HG02678 (cell line): ENCODE data around the gene PRSS33.

Experiments used
- ATAC-seq: cut with Tn5 transposase; IDR thresholded peaks from one replicate; pipeline ENCODE4 v1.9.1; 2021; ENCODE audit warnings: mild to moderate bottlenecking, moderate library complexity; ENCODE audit not compliant: unreplicated experiment

The PRSS33 gene

DNA sequence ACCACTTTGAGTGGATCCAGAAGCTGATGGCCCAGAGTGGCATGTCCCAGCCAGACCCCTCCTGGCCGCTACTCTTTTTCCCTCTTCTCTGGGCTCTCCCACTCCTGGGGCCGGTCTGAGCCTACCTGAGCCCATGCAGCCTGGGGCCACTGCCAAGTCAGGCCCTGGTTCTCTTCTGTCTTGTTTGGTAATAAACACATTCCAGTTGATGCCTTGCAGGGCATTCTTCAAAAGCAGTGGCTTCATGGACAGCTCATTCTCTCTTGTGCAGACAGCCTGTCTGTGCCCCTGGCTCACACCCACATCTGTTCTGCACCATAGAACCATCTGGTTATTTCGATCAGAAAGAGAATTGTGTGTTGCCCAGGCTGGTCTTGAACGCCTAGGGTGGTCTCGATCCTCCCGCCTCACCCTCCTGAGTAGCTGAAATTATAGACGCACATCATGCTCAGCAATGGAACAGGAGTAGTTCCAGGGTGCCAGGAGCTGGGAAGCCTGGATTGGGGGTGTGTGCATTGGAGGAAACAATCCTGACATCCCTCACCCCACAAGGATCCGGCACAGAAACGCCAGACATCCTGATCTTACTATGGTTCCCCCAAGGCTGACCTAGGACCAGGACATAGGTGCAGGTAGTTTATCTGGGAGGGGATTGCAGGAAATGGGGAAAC is 34.3 kb upstream of the PRSS33 start:
- ATAC-seq: no peak

DNA sequence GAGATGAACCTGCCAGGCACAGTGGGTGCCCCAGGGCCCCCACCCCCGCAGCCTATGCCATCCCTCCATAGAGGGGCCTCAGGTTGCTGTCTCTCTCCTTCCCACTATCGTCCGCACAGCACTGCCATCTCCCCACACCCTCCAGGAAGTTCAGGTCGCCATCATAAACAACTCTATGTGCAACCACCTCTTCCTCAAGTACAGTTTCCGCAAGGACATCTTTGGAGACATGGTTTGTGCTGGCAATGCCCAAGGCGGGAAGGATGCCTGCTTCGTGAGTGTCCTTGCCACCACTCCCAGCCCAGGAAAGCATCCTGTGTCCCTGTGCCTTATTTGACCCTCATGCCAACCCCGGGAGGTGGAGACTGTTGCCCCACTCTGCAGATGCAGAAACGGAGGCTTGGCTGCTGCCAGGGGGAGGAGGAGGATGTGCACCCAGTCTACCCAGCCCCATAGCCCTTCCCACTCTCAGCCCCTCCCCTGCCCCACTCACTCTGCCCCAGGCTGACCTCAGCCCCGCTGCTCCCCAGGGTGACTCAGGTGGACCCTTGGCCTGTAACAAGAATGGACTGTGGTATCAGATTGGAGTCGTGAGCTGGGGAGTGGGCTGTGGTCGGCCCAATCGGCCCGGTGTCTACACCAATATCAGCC is 33.6 kb upstream of the PRSS33 start:
- ATAC-seq: no peak

DNA sequence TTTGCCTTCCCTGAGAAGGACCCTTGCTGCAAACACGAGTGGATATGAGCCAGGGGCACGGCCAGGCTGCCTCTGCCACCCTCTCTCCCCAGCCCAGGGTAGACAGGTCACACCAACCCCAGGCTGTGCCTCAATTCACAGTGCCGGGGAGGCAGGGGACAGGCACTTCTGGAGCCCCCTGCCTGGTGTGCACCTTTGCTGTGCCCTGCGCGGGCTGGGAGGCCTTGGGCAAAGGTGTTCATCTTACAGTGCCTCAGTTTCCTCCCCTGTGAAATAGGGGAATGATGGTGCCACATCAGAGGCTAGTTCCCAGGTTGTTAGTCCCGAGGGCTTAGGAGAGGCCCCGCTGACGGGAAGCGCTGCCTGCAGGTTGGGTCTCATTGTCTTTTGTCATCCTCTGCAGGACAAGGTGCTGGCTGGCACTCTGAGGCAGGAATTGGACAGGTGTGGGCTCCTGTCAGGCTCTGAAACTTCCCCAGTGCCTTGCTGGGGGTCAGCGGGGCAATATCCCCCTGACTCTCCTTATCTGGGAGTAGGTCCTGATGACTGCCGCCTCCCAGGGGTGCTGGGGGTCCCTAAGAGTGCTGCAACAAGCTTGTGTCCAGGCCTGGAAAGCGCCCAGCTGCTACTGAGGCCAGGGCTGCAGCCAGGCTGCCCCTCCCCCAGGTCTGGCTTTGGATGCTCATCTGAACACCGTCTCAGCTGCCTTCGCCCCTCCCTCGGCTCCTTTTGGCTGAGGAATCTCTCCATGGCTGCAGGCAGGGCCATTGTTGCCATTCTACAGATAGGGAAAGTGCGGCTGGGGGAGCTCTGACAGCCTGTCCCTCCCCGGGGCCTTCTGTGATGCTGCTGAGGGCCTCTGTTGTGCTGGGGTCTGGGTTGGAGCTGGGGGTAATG is 32.8 kb upstream of the PRSS33 start:
- no peak for ATAC-seq

DNA sequence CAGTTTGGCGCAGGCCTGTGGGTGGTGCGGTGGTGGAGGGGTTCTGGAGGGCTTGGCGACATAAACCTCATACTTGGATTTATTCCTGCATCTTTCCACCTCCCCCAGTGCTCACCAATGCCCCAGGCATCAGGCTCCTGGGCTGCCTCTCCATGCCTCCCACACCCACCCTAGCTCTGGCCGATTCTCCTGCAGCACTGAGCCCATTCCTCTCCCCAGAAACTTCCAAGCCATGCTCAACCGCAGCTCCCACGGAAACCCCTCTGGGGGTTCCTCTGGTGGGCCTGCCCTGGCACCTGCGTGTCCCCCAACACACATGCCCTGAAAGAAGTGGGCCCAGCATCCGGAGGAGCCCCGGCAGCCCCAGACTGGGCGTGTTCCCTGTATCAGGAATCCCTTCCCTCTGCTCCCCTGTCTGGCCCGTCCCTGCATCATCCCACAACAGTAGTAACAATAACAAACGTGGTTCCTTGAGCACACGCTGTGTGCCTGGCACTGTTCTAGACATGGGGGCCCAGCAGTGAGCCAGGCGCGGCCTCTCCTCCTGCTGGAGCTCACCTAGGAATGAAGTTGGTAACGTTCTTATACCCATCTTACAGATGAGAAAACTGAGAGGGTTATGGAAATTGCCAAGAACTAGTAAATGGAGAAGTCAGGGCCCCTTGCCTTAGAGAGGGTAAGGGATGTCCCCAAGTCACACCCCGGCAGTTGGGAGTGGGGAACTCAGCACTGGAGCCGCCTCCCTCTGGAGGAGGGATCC is 32.0 kb upstream of the PRSS33 start:
- no peak for ATAC-seq

DNA sequence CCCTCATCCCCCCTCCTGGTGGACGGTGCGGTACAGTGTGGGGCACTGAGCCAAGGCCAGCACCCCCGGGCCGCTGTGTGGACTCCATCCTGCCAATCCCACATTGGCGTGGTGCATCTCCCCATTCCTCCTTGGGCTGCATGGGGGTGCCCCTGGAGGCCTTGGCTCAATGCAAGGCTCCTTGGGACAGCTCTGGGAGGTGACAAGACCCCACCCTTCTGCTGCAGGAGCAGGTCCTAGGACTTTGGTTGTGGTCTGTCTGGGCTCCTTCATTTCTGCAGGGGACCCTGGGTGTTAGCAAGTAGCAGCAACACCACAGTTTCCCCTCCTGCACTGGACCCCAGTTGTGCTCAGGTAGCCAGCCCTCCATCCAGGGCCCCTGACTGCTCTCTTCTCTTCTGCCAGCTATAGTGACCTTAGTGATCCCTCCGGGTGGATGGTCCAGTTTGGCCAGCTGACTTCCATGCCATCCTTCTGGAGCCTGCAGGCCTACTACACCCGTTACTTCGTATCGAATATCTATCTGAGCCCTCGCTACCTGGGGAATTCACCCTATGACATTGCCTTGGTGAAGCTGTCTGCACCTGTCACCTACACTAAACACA is 31.0 kb upstream of the PRSS33 start:
- no peak for ATAC-seq

DNA sequence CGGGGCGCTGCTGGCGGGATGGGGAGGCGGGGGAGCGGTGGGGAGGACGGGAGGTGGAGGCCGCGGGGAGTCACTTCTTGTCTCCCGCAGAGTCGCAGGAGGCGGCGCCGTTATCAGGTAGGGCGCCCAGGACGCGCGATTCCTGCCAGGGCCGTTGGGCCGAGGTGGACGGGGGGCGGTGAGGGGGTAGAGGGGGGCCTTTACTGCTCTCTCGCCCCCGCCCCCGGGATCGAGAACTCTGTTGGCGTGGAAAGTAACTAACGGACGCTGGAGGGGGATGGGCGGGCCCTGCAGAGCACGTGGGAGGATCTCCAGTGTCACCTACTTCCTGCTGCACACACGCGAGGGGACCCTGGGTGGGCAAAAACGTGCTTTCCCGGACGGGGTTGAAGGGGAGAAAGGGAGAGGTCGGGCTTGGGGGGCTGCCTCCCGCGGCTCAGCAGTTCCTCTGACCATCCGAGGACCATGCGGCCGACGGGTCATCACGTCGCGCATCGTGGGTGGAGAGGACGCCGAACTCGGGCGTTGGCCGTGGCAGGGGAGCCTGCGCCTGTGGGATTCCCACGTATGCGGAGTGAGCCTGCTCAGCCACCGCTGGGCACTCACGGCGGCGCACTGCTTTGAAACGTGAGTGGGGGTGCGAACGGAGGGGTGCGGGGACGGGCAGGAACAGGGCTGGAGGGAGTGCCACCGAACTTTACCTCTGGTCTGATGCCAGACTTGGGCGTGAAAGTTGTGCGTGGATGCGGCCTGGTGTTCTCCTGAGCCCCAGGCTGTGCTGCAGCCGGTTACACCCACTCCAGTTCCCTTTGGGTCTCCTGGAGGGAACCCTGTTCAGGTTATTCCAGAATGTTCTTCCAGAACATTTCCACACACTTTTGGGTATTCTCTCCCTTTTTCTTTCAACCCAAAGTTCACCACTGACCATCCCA is 30.2 kb upstream of the PRSS33 start:
- ATAC-seq: no peak

DNA sequence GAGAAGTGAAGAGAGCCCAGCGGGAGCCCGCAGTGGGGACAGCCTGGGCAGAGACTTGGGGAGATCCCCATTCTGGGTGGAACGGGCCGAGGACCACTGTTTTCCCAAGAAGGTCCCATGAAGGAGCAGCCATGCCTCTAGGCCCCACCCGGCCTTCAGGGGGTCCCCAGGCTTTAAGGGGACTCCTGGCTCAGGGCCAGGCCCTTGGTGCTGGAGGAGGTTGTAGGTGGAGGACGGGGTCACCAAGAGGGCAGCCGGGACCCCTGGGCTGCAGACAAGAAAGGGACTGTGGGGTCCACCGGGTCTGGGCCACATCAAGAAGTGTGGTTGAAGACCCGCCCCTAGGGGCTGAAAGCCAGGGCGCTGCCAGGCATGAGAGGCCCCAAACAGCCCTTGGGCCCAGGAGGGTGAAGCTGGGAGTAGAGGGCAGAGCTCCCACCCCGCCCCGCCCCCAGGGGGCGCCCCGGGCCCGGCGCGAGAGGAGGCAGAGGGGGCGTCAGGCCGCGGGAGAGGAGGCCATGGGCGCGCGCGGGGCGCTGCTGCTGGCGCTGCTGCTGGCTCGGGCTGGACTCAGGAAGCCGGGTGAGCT is 29.5 kb upstream of the PRSS33 start, which contains the start of gene PRSS21:
Gene PRSS21, plus strand, starts transcription at position 487 of the 589 bp plus-strand sequence. Its CDS starts 32 bp downstream, at position 519.
- no peak for ATAC-seq

DNA sequence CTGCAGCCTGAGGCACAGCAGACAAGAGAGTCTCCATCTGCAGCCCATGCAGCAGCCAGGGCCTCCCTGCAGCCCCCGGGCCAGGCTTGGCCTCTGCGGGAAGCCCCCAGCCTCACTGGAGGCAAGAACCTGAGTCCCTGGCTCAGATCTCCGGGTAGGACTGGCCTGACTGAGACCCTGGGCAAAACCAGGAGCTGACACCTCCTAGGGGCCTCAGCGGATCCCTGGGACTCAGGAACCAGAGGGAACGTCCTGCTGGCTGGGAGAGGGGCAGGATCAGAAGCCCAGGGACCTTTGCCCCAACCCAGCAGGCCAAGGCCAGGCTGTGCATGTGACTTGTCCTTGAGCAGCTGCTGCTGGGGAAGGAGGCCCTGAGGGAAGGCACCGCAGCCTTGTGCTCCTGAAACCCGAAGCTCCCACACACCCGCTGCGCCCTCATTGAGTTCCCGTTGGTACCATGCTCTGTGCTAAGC is 28.0 kb upstream of the PRSS33 start:
- ATAC-seq: no peak

DNA sequence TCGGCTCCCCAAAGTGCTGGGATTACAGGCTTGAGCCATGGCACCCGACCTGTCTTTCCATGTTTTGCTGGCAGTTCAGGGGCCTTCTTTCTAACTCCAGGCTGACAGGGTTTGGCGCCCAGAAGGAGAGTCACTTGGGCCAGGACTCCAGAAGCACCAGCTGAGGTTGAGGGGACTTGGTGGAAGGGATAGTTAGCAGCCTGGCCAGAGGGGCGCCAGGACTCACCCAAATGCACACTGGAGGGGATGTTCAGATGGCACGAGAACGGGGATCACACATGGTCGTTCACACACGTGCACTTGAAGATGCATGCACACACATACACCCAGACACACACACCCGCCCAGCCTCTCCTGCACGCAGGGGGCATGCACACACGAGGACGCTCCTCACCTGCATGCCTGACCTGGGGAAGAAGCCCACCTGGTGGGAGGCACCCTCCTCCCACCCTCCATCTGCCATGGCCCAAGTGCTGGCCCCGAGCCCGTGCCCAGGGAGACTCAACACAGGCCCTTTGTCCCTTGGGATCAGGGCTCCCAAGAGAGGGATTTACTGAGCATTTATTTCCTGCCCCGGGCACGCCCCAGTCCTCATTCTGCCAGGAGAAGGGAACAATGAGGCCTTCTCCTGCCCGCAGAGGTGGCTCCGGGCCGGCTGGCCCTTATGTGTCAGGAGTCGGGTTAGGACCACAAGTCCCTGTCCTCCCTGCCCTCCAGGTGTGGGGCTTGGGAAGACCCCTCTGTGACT is 27.4 kb upstream of the PRSS33 start:
- ATAC-seq: no peak

DNA sequence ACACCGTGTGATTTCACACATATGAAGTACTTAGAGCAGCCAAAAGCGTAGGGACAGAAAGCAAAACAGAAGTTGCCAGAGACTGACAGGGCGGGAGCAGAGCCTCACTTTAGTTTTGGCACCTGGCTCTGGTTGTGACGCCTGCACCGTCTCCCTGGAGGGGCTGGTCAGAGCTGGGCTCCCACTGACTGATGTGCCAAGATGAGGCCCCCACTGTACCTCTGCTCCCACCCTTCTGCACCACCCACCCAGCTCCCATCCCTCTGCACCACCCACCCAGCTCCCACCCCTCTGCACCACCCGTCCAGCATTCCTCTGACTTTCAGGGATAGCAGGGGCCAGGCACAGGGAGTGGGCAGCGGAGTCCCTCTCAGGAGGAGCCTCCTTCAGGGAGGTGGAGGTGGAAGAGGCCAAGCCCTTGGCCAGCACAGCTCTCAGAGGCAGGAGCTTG is 26.4 kb upstream of the PRSS33 start:
- no peak for ATAC-seq

DNA sequence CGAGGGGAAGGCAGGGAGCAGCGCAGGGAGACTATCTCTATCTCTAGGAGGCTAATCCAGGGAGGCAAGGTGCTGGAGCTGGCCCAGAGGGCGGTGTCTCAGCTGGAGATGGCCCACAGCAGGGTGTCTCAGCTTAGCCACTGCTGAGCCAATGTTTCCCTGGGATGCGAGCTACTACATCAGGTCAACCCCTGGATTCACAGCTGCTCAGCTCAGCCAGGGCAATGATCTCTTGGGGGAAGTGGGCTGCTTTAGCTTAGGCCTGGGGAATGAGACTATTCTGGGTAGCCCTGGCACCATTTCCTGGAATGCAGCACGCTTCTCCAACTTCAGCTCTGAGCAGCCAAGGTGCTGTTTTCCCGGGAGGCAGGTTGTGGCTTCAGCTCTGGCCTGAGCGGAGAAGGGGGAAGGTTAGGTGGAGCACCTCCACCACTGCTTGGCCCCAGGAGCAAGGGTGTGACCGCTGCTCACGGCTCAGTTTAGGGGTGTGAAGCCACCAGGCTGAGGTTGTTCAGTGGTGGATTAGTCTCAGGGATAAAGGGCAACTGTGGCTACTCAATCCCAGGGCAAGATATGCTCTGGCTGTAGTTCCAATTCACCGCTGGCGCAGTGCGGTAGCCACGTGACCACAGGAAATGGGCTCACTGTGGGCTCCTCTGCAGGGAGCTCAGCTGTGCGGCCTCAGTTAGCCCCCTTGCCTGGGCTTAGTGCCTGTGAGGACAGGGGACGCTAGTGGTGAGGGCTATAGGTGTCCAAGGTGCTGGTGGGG is 24.5 kb upstream of the PRSS33 start:
- ATAC-seq: no peak

DNA sequence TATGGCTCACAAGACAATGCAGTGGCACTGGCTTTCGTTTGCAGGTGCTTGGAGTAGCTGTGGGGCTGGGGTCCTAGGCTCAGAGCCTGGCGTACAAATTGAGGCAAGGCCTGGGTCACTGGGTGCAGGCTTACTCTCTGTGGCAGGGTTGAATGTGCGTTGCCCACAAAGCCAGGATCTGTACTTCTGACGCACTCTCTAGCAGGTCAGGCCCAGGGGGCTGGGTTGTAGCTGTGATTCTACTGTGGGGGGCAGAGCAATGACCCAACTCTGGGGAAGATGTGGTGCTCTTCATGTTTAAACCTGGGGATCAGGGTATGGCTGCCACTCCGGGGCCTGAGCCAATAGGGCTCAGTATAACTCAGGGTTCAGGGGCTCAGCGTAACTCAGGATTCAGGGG is 23.3 kb upstream of the PRSS33 start:
- ATAC-seq: no peak

DNA sequence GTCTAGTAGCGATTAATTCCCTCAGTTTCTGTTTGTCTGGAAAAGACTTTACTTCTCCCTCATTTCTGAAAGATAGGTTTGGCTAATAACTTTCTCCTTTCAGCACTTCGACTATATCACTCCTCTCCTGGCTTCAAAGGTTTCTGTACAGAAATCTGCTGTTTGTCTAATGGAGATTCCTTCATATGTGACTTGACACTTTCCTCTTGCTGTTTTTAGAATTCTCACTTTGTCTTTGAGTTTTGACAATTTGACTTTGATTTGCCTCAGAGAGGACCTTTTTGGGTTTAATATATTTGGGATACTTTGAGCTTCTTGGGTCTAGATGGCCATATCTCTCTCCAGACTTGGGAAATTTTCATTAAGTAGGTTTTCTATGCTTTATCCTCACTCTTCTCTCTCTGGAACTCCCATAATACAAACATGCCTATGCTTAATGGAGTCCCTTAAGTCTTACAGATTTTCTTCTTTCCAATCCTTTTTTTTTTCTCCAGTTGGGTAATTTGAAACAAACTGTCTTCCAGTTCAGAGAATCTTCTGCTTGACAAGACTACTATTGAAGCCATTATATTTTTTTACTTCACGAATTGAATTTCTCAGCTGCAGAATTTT is 21.9 kb upstream of the PRSS33 start:
- ATAC-seq: no peak

DNA sequence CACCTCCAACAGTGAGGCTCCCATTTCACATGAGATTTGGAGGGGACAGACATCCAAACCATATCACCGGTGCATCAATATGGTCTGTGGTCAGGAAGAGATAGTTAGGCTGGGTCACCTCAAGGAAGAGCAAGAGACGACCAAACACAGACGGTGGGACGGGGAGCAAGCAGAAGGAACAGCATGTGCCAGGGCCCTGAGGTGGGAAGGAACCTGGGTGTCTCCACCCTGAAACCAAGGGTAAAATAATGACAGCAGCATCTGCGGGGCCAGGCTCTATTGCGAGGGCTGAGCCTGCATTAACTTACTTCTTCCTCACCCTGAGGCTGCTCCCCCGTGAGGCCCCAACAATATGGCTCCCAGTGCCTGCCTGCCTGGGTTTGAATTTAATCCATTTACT is 20.8 kb upstream of the PRSS33 start:
- no peak for ATAC-seq

DNA sequence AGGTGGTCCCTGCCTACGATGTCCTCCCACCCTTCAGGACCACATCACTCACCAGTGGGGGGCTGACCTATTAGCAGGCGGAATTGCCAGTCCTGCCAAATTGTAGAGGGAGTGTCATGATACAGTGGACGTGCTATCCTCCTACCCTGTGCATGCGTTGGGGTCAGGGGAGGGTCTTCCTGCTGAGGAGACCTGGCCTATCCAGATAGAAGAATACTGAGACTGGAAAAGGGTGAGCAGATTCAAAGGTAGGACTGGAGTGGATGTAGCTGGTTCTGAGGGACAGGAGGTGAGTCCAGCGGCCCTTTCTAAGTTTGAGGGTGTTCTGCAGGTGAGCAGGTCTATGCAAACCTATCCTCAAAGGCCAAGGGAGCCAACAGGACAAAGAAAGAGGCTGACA is 18.9 kb upstream of the PRSS33 start:
- ATAC-seq: no peak

DNA sequence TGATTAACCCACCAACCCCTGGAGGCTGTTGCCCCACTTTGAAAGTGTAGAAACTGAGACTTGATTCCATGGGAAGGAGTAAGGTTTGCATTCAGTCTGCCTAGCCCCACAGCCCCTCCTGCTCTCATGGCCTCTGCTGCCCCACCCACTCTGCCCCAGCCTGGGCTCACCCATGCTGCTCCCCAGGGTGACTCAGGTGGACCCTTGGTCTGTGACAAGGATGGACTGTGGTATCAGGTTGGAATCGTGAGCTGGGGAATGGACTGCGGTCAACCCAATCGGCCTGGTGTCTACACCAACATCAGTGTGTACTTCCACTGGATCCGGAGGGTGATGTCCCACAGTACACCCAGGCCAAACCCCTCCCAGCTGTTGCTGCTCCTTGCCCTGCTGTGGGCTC is 17.4 kb upstream of the PRSS33 start:
- ATAC-seq: no peak

DNA sequence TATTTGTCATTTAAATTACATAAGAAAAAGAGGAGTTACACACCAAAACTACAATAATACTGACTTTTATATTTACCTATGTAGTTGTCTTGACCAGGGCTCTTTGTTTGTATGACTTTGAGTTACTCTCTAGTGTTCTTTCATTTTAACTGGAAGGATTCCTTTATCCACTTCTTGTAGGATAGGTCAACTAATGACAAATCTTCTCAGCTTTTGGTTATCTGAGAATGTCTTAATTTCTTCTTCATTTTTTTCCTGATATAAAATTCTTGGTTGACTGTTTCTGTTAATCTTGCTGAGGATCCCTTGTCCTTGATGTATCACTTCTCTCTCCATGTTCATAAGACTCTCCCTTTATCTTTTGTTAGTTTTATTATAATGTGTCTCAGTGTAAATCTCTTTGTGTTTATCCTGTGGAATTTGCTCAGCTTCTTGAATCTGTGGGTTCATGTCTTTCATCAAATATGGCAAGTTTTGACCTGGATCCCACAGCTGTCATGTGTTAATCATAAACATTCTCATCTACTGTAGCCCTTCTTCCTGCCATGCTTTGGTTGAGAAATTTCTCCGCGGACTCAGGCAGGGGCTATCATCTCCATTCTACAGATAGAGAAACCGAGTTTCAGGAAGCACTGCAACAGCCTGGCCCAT is 16.3 kb upstream of the PRSS33 start:
- ATAC-seq: no peak
